NCI-H226 (cell line): ENCODE data around the gene NOP58.
"Not testable (repeated sequence)": the region's sequence is repeated elsewhere in the genome, so short reads cannot be mapped to it uniquely, and the experiment has no call there.

ENCODE experiments used
- DNase-seq: peaks from one replicate; pipeline ENCODE4 v3.0.0-alpha.2; 2015

Gene NOP58

DNA sequence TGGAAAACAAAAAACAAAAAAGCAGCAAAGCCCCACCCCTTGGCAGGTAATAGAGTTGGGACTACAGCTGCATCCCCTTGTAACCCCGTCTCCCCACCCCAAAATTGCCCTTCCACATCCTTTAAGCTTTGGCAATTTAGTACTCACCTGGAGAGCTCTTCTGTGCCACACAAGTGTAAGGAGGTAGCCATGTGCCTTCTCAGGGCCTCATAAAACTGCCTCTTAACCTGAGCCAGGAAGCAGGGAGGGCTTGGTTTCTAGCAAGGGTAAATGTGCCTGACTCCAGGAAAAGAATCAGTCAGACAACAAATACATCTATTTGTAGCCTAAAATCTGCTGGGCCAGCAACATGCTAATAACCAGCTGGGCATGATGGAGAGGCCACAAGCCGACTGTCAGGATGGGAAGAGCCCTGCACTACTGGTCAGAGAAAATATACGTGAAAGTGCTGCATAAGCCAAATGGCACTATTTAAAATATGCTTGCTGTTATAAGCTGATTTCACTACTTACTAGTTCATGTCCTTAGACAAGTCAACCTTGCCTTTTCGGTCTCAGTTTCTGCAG lies 46.3 kb downstream of the NOP58 start:
- no peak for DNase-seq

DNA sequence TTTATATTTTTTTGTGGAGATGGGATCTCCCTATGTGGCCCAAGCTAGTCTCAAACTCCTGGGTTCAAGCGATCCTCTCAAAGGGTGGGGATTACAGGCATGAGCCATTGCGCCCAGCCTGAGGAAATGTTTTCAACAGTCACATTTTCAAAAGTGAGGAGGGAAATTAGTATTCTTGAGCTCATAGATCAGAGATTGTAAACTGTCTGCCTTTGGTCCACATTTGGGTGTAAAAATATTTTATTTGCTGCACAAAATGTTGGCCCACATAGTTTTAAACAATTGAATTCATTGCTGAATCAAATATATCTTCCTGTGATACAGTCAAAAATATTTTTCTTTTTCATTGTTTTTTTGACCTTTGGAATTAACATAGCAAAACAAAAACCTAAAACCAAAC lies 48.6 kb downstream of the NOP58 start:
- DNase-seq = no peak

DNA sequence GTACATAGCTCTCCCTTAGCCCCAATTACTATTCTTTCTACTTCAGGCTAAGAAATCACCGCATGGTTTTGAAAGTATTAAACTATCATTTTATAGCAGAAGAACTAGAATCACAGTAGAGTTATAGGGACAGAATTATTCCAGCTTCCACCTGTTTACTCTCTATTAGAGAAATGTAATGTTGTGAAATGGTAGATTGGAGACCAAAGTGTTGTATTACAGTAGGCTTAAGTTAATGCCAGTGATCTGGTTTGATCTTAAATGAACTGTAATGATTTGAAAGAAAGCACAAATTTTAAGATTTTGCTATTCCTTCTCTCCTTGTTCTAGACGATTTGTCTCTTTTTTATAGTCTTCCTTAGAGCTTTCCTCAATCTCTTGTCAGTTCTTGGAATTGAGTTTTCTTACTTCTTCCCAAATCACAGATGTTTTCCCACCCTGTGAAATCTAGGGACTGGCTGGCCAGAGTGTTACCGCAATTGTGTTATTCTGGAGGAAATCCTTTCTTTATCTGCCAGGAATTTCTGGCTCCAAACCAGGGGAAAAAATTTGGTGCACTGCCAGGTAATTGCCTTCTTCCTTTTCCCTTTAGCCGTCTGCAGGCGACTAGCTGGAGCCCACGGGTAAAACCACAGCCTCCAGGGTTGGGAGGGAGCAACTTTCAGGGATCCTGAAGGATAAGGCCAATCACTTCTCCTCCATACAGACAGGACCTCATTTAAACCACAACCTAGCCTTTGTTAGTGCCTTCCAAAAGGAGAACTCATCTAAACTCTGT lies 51.7 kb downstream of the NOP58 start:
- peak; percentile 83 for DNase-seq

DNA sequence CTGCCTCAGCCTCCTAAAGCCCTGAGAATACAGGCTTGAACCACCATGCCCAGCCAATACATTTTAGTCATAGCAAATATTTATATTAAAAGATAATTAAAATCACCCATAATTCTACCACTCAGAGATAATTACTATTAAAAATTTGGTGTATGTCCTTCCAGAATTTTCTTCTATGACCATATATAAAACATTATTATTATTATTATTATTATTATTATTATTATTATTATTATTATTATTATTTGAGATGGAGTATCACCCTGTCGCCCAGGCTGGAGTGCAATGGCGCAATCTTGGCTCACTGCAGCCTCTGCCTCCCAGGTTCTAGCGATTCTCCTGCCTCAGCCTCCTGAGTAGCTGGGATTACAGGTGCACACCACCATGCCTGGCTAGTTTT lies 54.8 kb downstream of the NOP58 start:
- DNase-seq = not testable (repeated sequence)

DNA sequence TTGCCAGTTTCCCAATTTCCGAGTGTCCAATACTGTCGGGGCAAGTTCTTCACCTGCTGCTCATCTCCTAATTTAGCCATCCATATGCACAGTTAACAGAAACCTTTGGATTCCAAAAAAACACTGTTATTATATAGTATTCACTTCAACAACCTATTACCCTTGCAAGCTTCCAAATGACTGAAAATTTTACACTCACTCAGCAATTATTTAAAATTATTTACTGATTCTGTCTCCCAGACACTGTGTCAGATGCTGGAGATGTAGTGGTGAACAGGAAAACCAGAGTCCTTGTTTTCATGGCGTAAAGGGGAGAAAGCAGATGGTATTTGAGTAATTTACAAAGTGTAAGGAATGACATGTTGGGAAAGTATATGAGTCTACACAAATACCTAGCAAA lies 56.9 kb downstream of the NOP58 start:
- DNase-seq = no peak

DNA sequence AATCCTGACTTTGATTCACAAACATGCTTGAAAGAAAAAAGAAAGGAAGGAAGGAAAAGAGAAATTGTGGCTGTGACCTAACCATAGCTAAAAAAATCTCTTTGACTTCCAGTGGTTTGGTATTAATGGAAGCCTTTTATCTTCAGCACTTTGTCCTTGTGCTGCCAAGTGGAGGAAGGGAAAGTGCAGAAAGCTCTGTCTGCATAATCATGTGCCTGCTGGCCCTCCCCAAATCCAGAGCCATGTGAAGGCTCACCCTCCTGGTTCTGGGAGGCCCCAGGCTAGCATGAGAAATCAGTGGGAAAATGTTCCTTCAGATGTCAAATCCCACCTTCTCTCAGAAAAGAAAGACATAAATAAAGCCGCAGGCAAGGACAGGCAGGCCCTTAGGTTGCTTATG lies 62.3 kb downstream of the NOP58 start:
- DNase-seq = no peak

DNA sequence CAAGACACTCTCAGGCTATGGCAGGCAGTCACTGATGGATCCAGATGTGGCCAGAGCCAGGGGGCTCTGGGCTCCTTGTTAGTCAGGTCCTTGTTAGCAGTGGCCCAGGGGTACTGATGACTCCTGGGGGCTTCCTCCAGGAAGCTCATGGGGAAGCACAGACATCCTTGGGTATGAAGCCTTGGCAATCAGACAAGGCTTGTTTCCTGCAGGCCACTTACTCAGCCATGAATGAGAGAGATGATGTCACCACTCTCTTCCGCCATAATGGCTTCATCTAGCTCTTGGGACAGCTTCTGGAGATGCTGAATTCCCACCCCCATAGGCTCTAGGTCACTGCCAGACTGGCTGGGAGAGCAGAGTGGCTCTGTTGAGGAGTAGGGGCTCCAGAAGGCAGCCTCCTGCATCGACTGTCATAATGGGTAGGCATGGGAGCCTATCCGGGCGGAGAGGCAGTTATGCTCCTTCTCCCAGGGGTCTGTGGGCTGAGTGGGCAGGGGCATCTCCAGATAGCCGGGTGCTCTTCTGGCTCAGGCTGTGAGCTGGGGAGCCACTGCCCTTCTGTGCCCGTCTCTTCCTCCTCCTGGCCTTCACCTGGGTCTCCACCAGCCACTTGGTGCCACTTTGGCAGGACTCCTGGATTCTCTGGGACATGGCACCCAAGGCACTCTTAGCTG lies 70.4 kb downstream of the NOP58 start:
- DNase-seq = no peak

DNA sequence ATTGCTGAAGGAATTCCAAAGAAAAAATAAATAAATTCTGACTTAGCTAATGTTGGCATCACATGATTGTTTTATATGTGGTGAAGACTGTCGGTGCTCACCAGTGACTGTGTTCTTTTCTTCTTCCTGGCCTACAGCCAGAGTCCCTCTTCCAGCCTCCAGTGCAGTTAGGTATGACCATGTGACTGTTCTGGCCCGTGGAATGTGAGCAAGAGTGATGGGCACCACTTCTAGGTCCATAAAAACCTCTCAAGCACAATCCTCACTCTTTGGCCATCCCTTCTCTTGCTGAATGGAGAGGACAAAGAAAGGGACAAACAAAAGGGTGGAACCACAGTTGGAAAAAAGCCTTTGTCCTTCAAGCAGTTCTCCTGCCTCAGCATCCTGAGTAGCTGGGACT lies 71.6 kb downstream of the NOP58 start:
- DNase-seq = no peak

DNA sequence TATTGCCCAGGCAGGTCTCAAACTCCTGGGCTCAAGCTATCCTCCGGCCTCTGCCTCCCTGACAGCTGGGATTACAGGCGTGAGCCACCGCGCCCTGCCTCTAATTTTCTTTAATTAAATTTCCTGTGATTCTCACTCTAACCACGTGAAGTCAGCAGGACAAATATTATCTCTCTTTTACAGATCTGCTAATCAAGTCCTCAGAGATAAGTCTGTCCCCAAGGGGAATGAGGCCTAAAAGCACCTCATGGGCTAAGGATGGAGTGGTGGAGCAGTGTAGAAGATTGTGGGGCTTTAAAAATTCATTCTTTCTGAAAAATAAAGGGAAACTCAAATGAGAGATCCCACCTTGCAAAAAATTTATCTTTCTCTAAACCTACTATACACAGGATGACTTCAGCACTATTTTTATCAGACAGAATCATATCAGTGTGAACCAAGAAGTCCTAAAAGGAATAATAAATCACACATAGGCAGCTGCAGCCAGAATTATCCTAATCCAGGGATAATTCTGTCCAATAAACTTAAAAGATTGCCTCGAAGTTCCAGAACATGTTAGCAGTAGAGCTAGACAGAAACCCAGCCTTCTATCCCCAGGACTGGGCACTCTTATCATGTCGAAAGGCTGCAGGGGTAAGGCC lies 72.3 kb downstream of the NOP58 start:
- no peak for DNase-seq

DNA sequence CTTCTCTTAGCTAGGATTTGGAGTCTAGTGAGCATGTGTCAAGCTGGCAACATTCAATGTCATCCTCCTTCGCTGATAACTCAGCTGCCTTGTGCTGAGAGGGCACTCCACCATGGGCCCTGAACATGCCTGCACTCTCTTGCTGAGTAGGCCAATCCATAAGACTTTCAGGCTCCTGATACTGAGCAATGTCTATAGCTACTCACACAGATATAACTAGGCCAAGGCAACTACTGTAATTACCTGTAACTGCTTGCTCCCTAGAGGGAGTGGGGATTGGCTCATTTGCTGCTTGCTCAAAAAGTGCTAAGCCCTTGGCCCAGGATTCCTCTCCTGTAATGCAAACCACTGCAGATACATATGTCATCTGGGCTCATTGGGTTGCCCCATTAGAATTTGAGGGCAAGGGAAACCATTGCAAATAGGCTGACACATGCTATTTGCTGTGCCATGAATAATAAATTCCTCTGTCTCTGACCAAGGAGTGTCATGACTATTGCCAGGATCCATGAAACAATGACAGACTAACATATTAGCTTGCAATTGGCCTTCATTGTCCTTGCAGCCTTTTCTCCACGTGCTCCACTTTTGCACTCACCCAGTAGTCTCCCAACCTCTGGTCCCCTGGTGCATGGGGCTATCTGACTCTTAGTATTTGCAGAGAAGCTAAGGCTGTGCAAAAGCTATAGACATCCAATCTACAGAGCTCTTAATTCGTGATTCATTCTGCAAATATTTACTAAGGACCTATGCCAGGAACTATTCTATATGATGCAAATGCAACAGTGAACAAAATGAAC lies 73.7 kb downstream of the NOP58 start:
- DNase-seq = peak; percentile 14

DNA sequence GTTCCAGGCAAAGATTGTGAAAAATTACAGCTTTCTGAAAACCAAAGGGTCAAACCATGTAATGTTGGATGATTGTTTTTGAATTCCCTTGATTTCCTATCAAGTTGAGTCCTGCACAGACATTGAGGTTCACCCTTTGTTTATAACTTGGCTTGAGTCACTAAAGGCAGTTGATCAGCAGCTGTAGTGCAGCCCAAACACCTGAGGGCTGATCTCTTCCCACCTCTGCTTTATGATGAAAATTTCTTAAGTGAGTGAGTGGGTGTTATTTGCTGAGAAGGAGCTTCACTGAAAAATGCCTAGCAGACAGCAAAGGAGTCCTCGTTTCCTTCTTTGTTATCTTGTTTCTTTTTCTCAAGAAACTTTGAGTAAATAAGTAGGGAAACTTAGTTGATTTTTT lies 78.6 kb downstream of the NOP58 start:
- DNase-seq = no peak

DNA sequence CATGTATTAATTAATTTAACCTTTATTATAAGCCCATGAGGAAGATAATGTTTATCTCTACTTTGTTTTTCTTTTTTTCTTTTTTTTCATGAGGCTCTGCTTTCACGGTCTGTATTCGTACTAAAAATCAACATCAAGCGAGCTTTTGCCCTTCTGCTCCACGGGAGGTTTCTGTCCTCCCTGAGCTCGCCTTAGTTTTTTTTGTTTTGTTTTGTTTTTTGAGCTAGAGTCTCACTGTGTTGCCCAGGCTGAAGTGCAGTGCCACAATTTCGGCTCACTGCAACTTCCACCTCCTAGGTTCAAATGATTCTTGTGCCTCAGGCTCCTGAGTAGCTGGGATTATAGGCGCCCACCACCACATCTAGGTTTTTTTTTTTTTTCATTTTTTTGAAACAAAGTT lies 80.6 kb downstream of the NOP58 start:
- DNase-seq = no peak
